ENCODE data around the gene KCNS1.

DNA sequence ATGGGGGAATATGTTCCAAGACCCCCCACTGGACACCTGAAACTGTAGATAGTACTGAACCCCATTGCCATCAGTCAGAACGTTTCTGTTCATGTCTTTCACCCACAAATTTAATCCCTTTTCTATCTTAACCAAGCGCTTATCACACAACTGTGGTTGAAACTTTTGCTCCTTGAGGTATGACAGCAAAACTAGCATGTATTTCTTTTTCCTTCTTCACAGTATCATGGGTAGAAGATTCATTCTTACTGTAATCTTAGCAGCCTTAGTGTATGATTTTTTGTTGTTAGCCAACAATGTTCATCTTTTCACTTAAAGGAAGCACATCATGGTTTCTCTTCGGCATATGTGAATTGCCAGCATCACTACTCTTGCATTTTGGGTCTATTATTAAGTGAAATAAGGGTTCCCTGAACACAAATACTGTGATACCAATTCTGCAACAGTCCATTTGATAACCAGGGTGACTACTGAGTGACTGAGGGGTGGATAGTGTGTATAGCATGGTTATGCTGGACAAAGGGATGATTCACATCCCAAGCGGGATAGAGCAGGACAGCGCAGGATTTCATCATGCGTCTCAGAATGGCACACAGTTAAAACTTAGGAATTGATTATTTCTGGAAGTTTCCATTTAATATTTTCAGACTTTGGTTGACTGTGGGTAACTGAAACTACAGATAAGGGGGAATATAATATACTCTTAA is 41.8 kb downstream of the KCNS1 start:
- TF ChIP-seq CTCF (conservative IDR thresholded peaks at IDR 0.05; ENCODE audit: low read length) = no peak
- TF ChIP-seq EZH2phosphoT487 (IDR thresholded peaks at IDR 0.05; ENCODE audit: borderline replicate concordance, low read depth, low read length) = no peak
